CD4-positive, alpha-beta memory T cell (primary cell): ENCODE measurements around the gene PLOD1. TPM values are rescaled to one million over a fixed set of nuclear protein-coding genes. Genes with fewer than 3 reads are reported as not detected.
A peak's percentile ranks its signal among the peaks of the same experiment; 100 is the strongest.

Experiments
- CTCF ChIA-PET: fragments of 350-600 bp; sonication (Branson Sonifier 250); formaldehyde crosslinking; loops from one replicate; lab custom pipeline; 2021; ENCODE audit warnings: inconsistent platforms; ENCODE audit not compliant: partially characterized antibody; lab: Charles Lee
- POLR2A ChIA-PET: fragments of 350-600 bp; sonication (Branson Sonifier 250); formaldehyde crosslinking; loops from one replicate; lab custom pipeline; 2021; ENCODE audit not compliant: partially characterized antibody; lab: Charles Lee
- DNase-seq, 5 donors: peaks; one replicate each; pipeline versions ENCODE4 v3.0.0 to v3.0.0-alpha.2; 2020 to 2022; ENCODE audit warnings: mixed read lengths in 1 of 5
- H3K27ac ChIP-seq: one replicate; pipeline ENCODE4 v1.7.0; 2013; ENCODE audit warnings: low read depth, low read length
- H3K27me3 ChIP-seq: 2 replicates; pipeline ENCODE4 v1.7.0; 2013; ENCODE audit warnings: mild to moderate bottlenecking, low read length, moderate library complexity; ENCODE audit not compliant: insufficient read depth
- H3K36me3 ChIP-seq: 2 replicates; pipeline ENCODE4 v1.7.0; 2013; ENCODE audit warnings: mild to moderate bottlenecking, low read length, moderate library complexity; ENCODE audit not compliant: insufficient read depth
- H3K4me1 ChIP-seq: 2 replicates; pipeline ENCODE4 v1.7.0; 2013; ENCODE audit warnings: mild to moderate bottlenecking, low read length, moderate library complexity; ENCODE audit not compliant: insufficient read depth
- H3K4me3 ChIP-seq, 2 donors: one replicate each; pipeline ENCODE4 v1.7.0; 2013; ENCODE audit warnings: low read length in 2 of 2, mild to moderate bottlenecking in 1 of 2
- H3K9me3 ChIP-seq, 2 donors: one replicate each; pipeline ENCODE4 v1.7.0; 2013; ENCODE audit warnings: low read length in 2 of 2, control low read depth in 1 of 2; ENCODE audit not compliant: control insufficient read depth in 1 of 2
- H3K27ac Mint-ChIP-seq, 7 donors: one replicate each; pipeline ENCODE4 v1.8.0; 2020 to 2021; ENCODE audit warnings: mixed read lengths in 7 of 7, mild to moderate bottlenecking in 6 of 7, inconsistent platforms in 3 of 7, moderate library complexity in 3 of 7
- H3K27me3 Mint-ChIP-seq, 2 donors: one replicate each; pipeline ENCODE4 v1.8.0; 2020 to 2021; ENCODE audit warnings: mixed read lengths in 2 of 2
- H3K36me3 Mint-ChIP-seq, 2 donors: one replicate each; pipeline ENCODE4 v1.8.0; 2020 to 2021; ENCODE audit warnings: mixed read lengths in 2 of 2, inconsistent platforms in 1 of 2, mild to moderate bottlenecking in 1 of 2
- H3K4me1 Mint-ChIP-seq, 4 donors: one replicate each; pipeline ENCODE4 v1.8.0; 2020 to 2021; ENCODE audit warnings: mixed read lengths in 4 of 4, mild to moderate bottlenecking in 1 of 4
- H3K4me3 Mint-ChIP-seq, 8 donors: one replicate each; pipeline ENCODE4 v1.8.0; 2020 to 2021; ENCODE audit warnings: mixed read lengths in 8 of 8, mild to moderate bottlenecking in 7 of 8, moderate library complexity in 6 of 8, inconsistent platforms in 3 of 8
- H3K9me3 Mint-ChIP-seq, 8 donors: one replicate each; pipeline ENCODE4 v1.8.0; 2020 to 2021; ENCODE audit warnings: mixed read lengths in 8 of 8, mild to moderate bottlenecking in 5 of 8, inconsistent platforms in 3 of 8, moderate library complexity in 1 of 8
- intact Hi-C: fragments of 100-400 bp; cut with micrococcal nuclease; formaldehyde crosslinking; loops from one replicate; pipeline ENCODE4 v1.15.1; 2023
- polyA plus RNA-seq, 2 donors: library from polyadenylated mRNA; unstranded; fragments of 300-500 nt; fragmentation: Illumina TruSeq; gene quantifications; one replicate each; pipeline ENCODE4 v1.2.3, GENCODE V29; 2021
- total RNA-seq, 2 experiments: library from RNA; stranded (reverse); gene quantifications; one replicate each; pipeline ENCODE4 v1.2.3, GENCODE V29; 2021

The PLOD1 gene
- total and polyA plus RNA-seq, 4 experiments from 2014 or later = 2.5 to 3.6 (median 2.8) TPM

DNA sequence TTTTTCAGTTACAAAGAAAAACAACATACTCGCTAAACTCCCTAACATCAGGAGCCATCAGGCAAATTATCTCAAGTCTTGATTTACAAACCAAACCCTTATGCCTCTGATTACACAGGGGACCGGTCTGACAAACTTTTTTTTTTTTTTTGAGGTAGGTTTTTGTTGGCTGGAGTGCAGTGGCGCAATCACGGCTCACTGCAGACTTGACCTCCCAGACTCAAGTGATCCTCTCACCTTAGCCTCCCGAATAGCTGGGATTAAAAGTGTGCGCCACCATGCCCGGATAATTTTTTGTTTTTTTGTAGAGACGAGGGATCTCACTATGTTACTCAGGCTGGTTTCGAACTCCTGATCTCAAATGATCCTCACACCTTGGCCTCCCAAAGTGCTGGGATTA lies 81.0 kb downstream of the PLOD1 start:
- ChIA-PET CTCF (no interaction called here), POLR2A (no interaction called here)
- H3K4me3 ChIP-seq = no peak overlapping the region
- no peak for DNase-seq
- peaks cover 9 to 37% of the 10 kb centered on the region in 2 donors for H3K36me3 Mint-ChIP-seq
- intact Hi-C loops = no loop called here
- H3K4me1 Mint-ChIP-seq = peaks cover 8 to 19% (median 14%) of the 10 kb centered on the region in 4 donors
- H3K27ac ChIP-seq = no peak overlapping the region
- no peaks in the 10 kb centered on the region for H3K27me3 Mint-ChIP-seq
- no peak overlapping the region for H3K4me3 Mint-ChIP-seq
- no peaks in the 10 kb centered on the region for H3K9me3 Mint-ChIP-seq
- H3K9me3 ChIP-seq = no peaks in the 10 kb centered on the region
- H3K4me1 ChIP-seq = peaks cover 13% of the 10 kb centered on the region
- H3K27me3 ChIP-seq = no peaks in the 10 kb centered on the region
- peaks cover 22% of the 10 kb centered on the region for H3K36me3 ChIP-seq
- no peak overlapping the region for H3K27ac Mint-ChIP-seq

DNA sequence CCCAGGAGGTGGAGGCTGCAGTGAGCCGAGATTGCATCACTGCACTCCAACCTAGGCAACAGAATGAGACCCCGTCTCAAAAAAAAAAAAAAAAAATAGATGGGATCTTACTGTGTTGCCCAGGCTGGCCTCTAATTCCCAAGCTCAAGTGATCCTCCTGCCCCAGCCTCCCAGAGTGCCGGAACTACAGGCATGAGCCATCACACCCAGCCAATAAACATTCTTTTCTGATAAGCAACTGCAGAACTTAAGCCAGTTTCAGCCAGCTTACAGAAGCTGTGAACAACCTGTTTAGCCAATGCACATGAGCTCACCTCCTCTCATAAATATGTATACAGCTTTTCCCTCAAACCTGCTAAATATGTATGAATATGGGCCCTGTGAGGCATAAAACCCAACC lies 81.7 kb downstream of the PLOD1 start:
- Mint-ChIP-seq H3K4me3 (no peak overlapping the region), H3K4me1 (peaks cover 8 to 24% (median 15%) of the 10 kb centered on the region in 4 donors), H3K9me3 (no peaks in the 10 kb centered on the region), H3K36me3 (peaks cover 9 to 32% of the 10 kb centered on the region in 2 donors), H3K27ac (peak overlapping the region in 1 of 7 donors; percentile 66), H3K27me3 (no peaks in the 10 kb centered on the region)
- Histone ChIP-seq H3K9me3 (no peaks in the 10 kb centered on the region), H3K4me3 (no peak overlapping the region), H3K36me3 (peaks cover 15% of the 10 kb centered on the region), H3K27me3 (no peaks in the 10 kb centered on the region), H3K4me1 (peaks cover 17% of the 10 kb centered on the region), H3K27ac (no peak overlapping the region)
- ChIA-PET CTCF (interaction anchor here (0.9 kb wide), 1 partner anchor 36 kb away, joined by 4 read pairs; the partner anchor contains the start of gene MFN2), POLR2A (interaction anchor here (0.7 kb wide), 1 partner anchor 19 kb away, joined by 5 read pairs; no protein-coding TSS in a partner anchor)
- DNase-seq = no peak
- intact Hi-C loops = no loop called here

GRCh38 chr1:12019858-12020509 lies 85.5 kb downstream of the PLOD1 start:
- peaks cover 6 to 32% (median 12%) of the 10 kb centered on the region in 4 donors for H3K4me1 Mint-ChIP-seq
- H3K4me3 Mint-ChIP-seq = peak overlapping the region; percentile 89 to 96 (median 92)
- H3K27me3 ChIP-seq = no peaks in the 10 kb centered on the region
- H3K4me1 ChIP-seq = peaks cover 17% of the 10 kb centered on the region
- DNase-seq = peak in 1 of 5 donors; percentile 5
- no peaks in the 10 kb centered on the region for H3K27me3 Mint-ChIP-seq
- intact Hi-C loops = loop anchor here (1.0 kb wide), 3 partner anchors 40 to 210 kb away; partner anchors contain the start of genes MFN2 and VPS13D
- H3K36me3 ChIP-seq = peaks cover 4% of the 10 kb centered on the region
- H3K9me3 ChIP-seq = no peaks in the 10 kb centered on the region
- CTCF ChIA-PET = interaction anchor here (1.4 to 2.1 kb wide), 2 partner anchors 11 to 59 kb away, joined by 7 read pairs; no protein-coding TSS in a partner anchor
- peak overlapping the region; percentile 29 to 96 (median 57) for H3K27ac Mint-ChIP-seq
- peak overlapping the region; percentile 19 to 74 for H3K4me3 ChIP-seq
- no peaks in the 10 kb centered on the region for H3K9me3 Mint-ChIP-seq
- POLR2A ChIA-PET = interaction anchor here (1.0 to 3.6 kb wide), 5 partner anchors 32 to 111 kb away, joined by 3 to 40 read pairs (median 14); partner anchors contain the start of gene MFN2
- H3K36me3 Mint-ChIP-seq = peaks cover 10 to 20% of the 10 kb centered on the region in 2 donors
- H3K27ac ChIP-seq = peak overlapping the region; percentile 74

- no peaks in the 10 kb centered on the region for H3K9me3 ChIP-seq
- intact Hi-C loops = no loop called here
- no peak overlapping the region for H3K27ac ChIP-seq
- no peaks in the 10 kb centered on the region for H3K9me3 Mint-ChIP-seq
- ChIA-PET POLR2A (interaction anchor here (3.6 kb wide), 1 partner anchor 113 kb away, joined by 40 read pairs; no protein-coding TSS in a partner anchor), CTCF (interaction anchor here (2.1 kb wide), 1 partner anchor 10 kb away, joined by 7 read pairs; no protein-coding TSS in a partner anchor)
- H3K4me1 ChIP-seq = peaks cover 17% of the 10 kb centered on the region
- peaks cover 6 to 32% (median 12%) of the 10 kb centered on the region in 4 donors for H3K4me1 Mint-ChIP-seq
- H3K36me3 ChIP-seq = peaks cover 8% of the 10 kb centered on the region
- H3K36me3 Mint-ChIP-seq = peaks cover 19 to 29% of the 10 kb centered on the region in 2 donors
- no peak for DNase-seq
- H3K4me3 Mint-ChIP-seq = peak overlapping the region in 1 of 8 donors; percentile 17
- no peak overlapping the region for H3K4me3 ChIP-seq
- no peak overlapping the region for H3K27ac Mint-ChIP-seq
- no peaks in the 10 kb centered on the region for H3K27me3 Mint-ChIP-seq
- H3K27me3 ChIP-seq = no peaks in the 10 kb centered on the region
These were observed 87.1 kb downstream of the PLOD1 start for GRCh38 chr1:12021616-12022015.

DNA sequence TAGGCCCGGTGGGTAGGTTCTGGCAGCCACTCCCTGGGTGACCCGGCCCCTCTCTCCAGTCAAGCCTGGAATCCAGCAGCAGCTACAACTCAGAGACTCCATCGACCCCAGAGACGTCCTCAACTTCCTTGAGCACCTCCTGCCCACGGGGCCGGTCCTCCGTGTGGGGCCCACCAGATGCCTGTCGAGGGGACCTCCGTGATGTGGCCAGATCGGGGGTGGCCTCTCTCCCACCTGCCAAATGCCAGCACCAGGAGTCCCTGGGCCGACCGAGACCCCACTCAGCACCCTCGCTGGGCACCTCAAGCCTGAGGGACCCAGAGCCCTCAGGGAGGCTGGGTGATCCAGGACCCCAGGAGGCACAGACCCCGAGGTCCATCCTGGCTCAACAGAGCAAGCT lies 87.5 kb downstream of the PLOD1 start:
- no peaks in the 10 kb centered on the region for H3K9me3 Mint-ChIP-seq
- no peaks in the 10 kb centered on the region for H3K27me3 ChIP-seq
- intact Hi-C loops = no loop called here
- H3K27ac ChIP-seq = no peak overlapping the region
- peaks cover 6 to 32% (median 12%) of the 10 kb centered on the region in 4 donors for H3K4me1 Mint-ChIP-seq
- CTCF ChIA-PET = no interaction called here
- no peak overlapping the region for H3K4me3 ChIP-seq
- H3K36me3 ChIP-seq = peaks cover 8% of the 10 kb centered on the region
- peaks cover 17% of the 10 kb centered on the region for H3K4me1 ChIP-seq
- H3K9me3 ChIP-seq = no peaks in the 10 kb centered on the region
- peaks cover 22 to 32% of the 10 kb centered on the region in 2 donors for H3K36me3 Mint-ChIP-seq
- POLR2A ChIA-PET = interaction anchor here (0.6 kb wide), 1 partner anchor 79 kb away, joined by 3 read pairs; no protein-coding TSS in a partner anchor
- no peaks in the 10 kb centered on the region for H3K27me3 Mint-ChIP-seq
- H3K4me3 Mint-ChIP-seq = peak overlapping the region in 1 of 8 donors; percentile 17
- no peak overlapping the region for H3K27ac Mint-ChIP-seq
- no peak for DNase-seq

Other genes starting within 250 kb of the PLOD1 start
- gene DRAXIN, start 243.0 kb upstream of the PLOD1 start, total RNA-seq = under 1 TPM; 0.17 to 0.23 TPM
- under 1 TPM in 1 of 2 donors, not detected in 1; 0.07 TPM for gene DRAXIN, start 243.0 kb upstream of the PLOD1 start, polyA plus RNA-seq
- gene AGTRAP, start 198.6 kb upstream of the PLOD1 start, total RNA-seq = 10 to 100 TPM; 19.0 to 21.7 TPM
- 10 to 100 TPM; 53.4 to 76.9 TPM for gene AGTRAP, start 198.6 kb upstream of the PLOD1 start, polyA plus RNA-seq
- gene C1orf167, start 172.5 kb upstream of the PLOD1 start, total RNA-seq = not detected
- gene C1orf167, start 172.5 kb upstream of the PLOD1 start, polyA plus RNA-seq = not detected
- 10 to 100 TPM; 52.7 to 54.2 TPM for gene MTHFR, start 128.8 kb upstream of the PLOD1 start, total RNA-seq
- 1 to 10 TPM; 2.3 to 6.9 TPM for gene MTHFR, start 128.8 kb upstream of the PLOD1 start, polyA plus RNA-seq
- gene CLCN6, start 128.5 kb upstream of the PLOD1 start, total RNA-seq = 10 to 100 TPM; 20.8 to 20.9 TPM
- gene CLCN6, start 128.5 kb upstream of the PLOD1 start, polyA plus RNA-seq = 1 to 10 TPM; 1.4 to 2.6 TPM
- gene NPPA, start 86.9 kb upstream of the PLOD1 start, total RNA-seq = not detected
- gene NPPA, start 86.9 kb upstream of the PLOD1 start, polyA plus RNA-seq = not detected
- gene NPPB, start 75.8 kb upstream of the PLOD1 start, total RNA-seq = not detected
- gene NPPB, start 75.8 kb upstream of the PLOD1 start, polyA plus RNA-seq = not detected
- gene KIAA2013, start 8.3 kb upstream of the PLOD1 start, total RNA-seq = 10 to 100 TPM; 34.5 to 34.6 TPM
- gene KIAA2013, start 8.3 kb upstream of the PLOD1 start, polyA plus RNA-seq = 10 to 100 TPM; 28.4 to 52.6 TPM
- gene MFN2, start 45.7 kb downstream of the PLOD1 start, total RNA-seq = 10 to 100 TPM; 44.0 to 53.7 TPM
- 10 to 100 TPM; 29.0 to 29.5 TPM for gene MFN2, start 45.7 kb downstream of the PLOD1 start, polyA plus RNA-seq
- 10 to 100 TPM; 34.7 to 35.6 TPM for gene MIIP, start 84.8 kb downstream of the PLOD1 start, total RNA-seq
- gene MIIP, start 84.8 kb downstream of the PLOD1 start, polyA plus RNA-seq = 10 to 100 TPM; 26.4 to 27.0 TPM
- not detected for gene TNFRSF8, start 128.6 kb downstream of the PLOD1 start, total RNA-seq
- gene TNFRSF8, start 128.6 kb downstream of the PLOD1 start, polyA plus RNA-seq = not detected
- 100 to 1,000 TPM; 111 TPM for gene TNFRSF1B, start 232.3 kb downstream of the PLOD1 start, total RNA-seq
- 100 to 1,000 TPM; 150 to 201 TPM for gene TNFRSF1B, start 232.3 kb downstream of the PLOD1 start, polyA plus RNA-seq